Loucy (cell line): ENCODE measurements around the gene PIK3R5.

Experiments
- H2AFZ ChIP-seq: fragments of 200-600 bp; sonication (generic); 2 replicates; pipeline ENCODE4 v1.6.0; 2016; ENCODE audit warnings: antibody characterized with exemption, mild to moderate bottlenecking, low read length, moderate library complexity
- H3F3A ChIP-seq: fragments of 200-600 bp; 2 replicates; pipeline ENCODE4 v1.6.0; 2016; ENCODE audit warnings: antibody characterized with exemption, low read depth, mild to moderate bottlenecking
- H3K27me3 ChIP-seq: fragments of 200-600 bp; sonication (generic); 2 replicates; pipeline ENCODE4 v1.6.1; 2014; ENCODE audit warnings: low read length, mild to moderate bottlenecking; ENCODE audit not compliant: insufficient read depth, poor library complexity, severe bottlenecking
- H3K36me3 ChIP-seq: fragments of 200-600 bp; sonication (generic); 2 replicates; pipeline ENCODE4 v1.6.1; 2016; ENCODE audit warnings: low read length; ENCODE audit not compliant: insufficient read depth
- H3K4me1 ChIP-seq: fragments of 200-600 bp; sonication (generic); 2 replicates; pipeline ENCODE4 v1.5.1; 2014; ENCODE audit warnings: low read length, mild to moderate bottlenecking; ENCODE audit not compliant: insufficient read depth, poor library complexity, severe bottlenecking
- H3K4me2 ChIP-seq: fragments of 200-600 bp; sonication (generic); 2 replicates; pipeline ENCODE4 v1.6.0; 2014; ENCODE audit warnings: antibody characterized with exemption, low read length, low read depth, mild to moderate bottlenecking; ENCODE audit not compliant: poor library complexity, severe bottlenecking
- H3K4me3 ChIP-seq: fragments of 200-600 bp; sonication (generic); 2 replicates; pipeline ENCODE4 v1.5.1; 2014; ENCODE audit warnings: low read length, mild to moderate bottlenecking, mixed read lengths; ENCODE audit not compliant: poor library complexity, severe bottlenecking
- H3K79me2 ChIP-seq: fragments of 200-600 bp; sonication (generic); 2 replicates; pipeline ENCODE4 v1.6.1; 2014; ENCODE audit warnings: low read length; ENCODE audit not compliant: insufficient read depth
- H3K9ac ChIP-seq: fragments of 200-600 bp; sonication (generic); 2 replicates; pipeline ENCODE4 v1.6.0; 2014; ENCODE audit warnings: mild to moderate bottlenecking, low read depth, low read length, moderate library complexity; ENCODE audit not compliant: poor library complexity, severe bottlenecking
- H3K9me2 ChIP-seq: fragments of 200-600 bp; sonication (generic); replicated peaks from 2 replicates; pipeline ENCODE4 v1.6.1; 2016; ENCODE audit warnings: low read depth, low read length, mixed read lengths
- H3K9me3 ChIP-seq: fragments of 200-600 bp; sonication (generic); 2 replicates; pipeline ENCODE4 v1.6.1; 2014; ENCODE audit warnings: mild to moderate bottlenecking, antibody characterized with exemption, low read length, low read depth; ENCODE audit not compliant: insufficient read depth
- H4K20me1 ChIP-seq: fragments of 200-600 bp; sonication (generic); 2 replicates; pipeline ENCODE4 v1.6.0; 2014; ENCODE audit warnings: antibody characterized with exemption, low read length, mild to moderate bottlenecking; ENCODE audit not compliant: insufficient read depth, poor library complexity, severe bottlenecking
- EZH2phosphoT487 ChIP-seq: fragments of 200-600 bp; IDR thresholded peaks from 2 replicates; pipeline ENCODE4 v1.6.1; 2018; ENCODE audit warnings: antibody characterized with exemption, mild to moderate bottlenecking, moderate library complexity, borderline replicate concordance
- TF ChIP-seq, protein P1 (sequence below): fragments of 200-600 bp; sonication (generic); conservative IDR thresholded peaks from 2 replicates; pipeline ENCODE4 v1.5.1; 2014; ENCODE audit warnings: mild to moderate bottlenecking, antibody characterized with exemption, low read length

Gene PIK3R5

DNA sequence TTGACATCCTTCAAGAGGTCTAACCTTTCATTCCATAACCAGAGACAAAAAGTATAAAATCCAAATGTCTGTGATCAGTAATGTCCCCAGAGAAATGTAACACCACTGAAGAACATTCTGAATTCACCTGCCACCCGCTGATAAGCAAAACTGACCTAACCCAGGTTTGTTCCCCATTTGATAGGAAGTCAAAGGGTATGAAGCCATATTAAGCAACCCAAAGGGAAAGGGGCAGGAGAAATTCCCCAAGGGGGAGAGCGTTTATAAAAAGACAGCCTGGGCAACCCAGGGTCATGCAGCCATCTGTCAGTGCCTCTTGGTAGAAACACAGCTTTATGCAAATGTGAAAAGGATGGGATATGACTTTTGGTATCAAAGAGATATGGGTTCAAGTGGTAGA lies 67.4 kb downstream of the PIK3R5 start:
- TF ChIP-seq, protein P1, sequence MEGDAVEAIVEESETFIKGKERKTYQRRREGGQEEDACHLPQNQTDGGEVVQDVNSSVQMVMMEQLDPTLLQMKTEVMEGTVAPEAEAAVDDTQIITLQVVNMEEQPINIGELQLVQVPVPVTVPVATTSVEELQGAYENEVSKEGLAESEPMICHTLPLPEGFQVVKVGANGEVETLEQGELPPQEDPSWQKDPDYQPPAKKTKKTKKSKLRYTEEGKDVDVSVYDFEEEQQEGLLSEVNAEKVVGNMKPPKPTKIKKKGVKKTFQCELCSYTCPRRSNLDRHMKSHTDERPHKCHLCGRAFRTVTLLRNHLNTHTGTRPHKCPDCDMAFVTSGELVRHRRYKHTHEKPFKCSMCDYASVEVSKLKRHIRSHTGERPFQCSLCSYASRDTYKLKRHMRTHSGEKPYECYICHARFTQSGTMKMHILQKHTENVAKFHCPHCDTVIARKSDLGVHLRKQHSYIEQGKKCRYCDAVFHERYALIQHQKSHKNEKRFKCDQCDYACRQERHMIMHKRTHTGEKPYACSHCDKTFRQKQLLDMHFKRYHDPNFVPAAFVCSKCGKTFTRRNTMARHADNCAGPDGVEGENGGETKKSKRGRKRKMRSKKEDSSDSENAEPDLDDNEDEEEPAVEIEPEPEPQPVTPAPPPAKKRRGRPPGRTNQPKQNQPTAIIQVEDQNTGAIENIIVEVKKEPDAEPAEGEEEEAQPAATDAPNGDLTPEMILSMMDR = no peak
- no peak for TF ChIP-seq EZH2phosphoT487
- Histone ChIP-seq H3F3A (no peaks in the 10 kb centered on the region), H3K36me3 (no peaks in the 10 kb centered on the region; the same call in 1 of the 2 replicates), H3K9ac (peak overlapping the region; percentile 35), H3K4me3 (peak overlapping the region; percentile 55), H3K79me2 (no peaks in the 10 kb centered on the region), H3K27me3 (no peaks in the 10 kb centered on the region), H4K20me1 (no peaks in the 10 kb centered on the region), H2AFZ (no peak overlapping the region), H3K4me2 (peak overlapping the region; percentile 84), H3K9me2 (no peaks in the 10 kb centered on the region), H3K4me1 (peaks cover 63% of the 10 kb centered on the region), H3K9me3 (no peaks in the 10 kb centered on the region)

DNA sequence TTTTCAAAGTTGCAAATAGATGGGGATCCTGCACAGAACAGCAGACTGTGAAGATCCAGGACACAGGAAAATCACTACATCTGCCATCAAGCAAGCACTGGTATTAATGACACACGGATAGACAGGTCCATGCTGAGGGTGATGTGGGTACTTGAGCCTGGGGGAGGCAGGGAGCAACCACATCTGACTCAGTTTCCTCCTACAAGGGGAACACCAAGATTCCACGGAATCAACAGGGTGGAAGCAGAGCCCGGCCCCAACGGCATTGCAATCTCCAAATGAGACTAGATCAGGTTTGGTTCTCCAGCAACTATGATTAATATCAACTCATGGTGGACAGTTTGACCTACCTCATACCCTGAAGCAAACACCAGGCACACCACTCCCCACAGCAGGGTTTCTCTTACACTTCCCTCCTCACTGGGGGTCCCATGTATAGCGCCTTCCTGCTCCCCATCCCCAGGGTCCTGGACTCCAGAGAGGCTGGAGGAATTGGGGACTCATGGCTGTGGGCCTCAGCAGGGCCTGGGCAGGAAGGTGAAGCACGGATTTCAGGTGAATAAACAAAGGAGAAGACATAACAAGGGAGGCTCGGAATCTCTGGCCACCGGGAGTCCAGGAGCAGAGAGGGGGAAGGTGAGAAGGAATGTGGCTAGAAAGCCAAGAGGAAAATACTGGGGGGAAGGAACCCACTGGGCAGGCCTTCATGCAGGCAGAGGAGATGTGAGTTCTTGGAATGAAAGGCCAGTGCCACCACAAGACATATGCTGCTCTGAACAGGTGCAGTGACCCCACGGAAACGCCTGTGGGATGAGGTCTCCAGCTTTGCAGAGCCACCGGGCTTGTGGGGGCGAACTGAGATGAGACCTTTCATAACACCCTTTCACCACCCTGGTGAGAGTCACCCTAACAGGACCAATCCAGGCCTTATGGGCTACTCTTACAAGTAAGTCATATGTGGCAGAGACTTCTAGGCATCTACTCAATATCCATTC lies 68.6 kb downstream of the PIK3R5 start:
- H3K4me3 ChIP-seq = no peak overlapping the region
- no peaks in the 10 kb centered on the region for H3F3A ChIP-seq
- no peaks in the 10 kb centered on the region for H4K20me1 ChIP-seq
- H3K36me3 ChIP-seq = no peaks in the 10 kb centered on the region; the same call in 1 of the 2 replicates
- H3K79me2 ChIP-seq = no peaks in the 10 kb centered on the region
- H3K9me2 ChIP-seq = no peaks in the 10 kb centered on the region
- H3K9ac ChIP-seq = no peak overlapping the region
- no peaks in the 10 kb centered on the region for H3K27me3 ChIP-seq
- H3K4me2 ChIP-seq = no peak overlapping the region
- peaks cover 63% of the 10 kb centered on the region for H3K4me1 ChIP-seq
- H2AFZ ChIP-seq = no peak overlapping the region
- no peak for TF ChIP-seq EZH2phosphoT487
- TF ChIP-seq, protein P1 = no peak
- no peaks in the 10 kb centered on the region for H3K9me3 ChIP-seq

DNA sequence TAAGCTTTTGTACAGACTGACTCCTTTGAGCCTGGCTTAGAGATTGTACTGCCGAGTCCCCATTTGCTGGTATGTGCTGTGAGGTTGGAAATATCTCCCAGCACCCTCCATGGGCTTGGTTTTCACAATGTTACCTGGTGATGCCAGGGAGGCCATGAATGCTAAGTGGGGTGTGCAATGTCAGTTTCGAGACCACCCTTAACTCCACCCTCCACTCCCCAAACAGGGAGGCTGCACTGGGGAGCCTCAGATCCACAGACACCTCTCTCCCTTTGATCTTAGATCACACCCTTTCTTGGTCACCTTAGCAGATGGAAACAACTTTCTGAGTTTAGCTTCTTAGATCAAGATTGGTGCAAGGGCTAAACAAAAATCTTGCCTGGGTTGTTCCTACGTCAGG lies 69.4 kb downstream of the PIK3R5 start:
- H2AFZ ChIP-seq = no peak overlapping the region
- no peaks in the 10 kb centered on the region for H3F3A ChIP-seq
- no peaks in the 10 kb centered on the region for H4K20me1 ChIP-seq
- no peak overlapping the region for H3K9ac ChIP-seq
- TF ChIP-seq, protein P1 = no peak
- no peak for TF ChIP-seq EZH2phosphoT487
- no peaks in the 10 kb centered on the region for H3K9me3 ChIP-seq
- no peaks in the 10 kb centered on the region for H3K9me2 ChIP-seq
- peaks cover 57% of the 10 kb centered on the region for H3K4me1 ChIP-seq
- H3K4me2 ChIP-seq = no peak overlapping the region
- no peaks in the 10 kb centered on the region for H3K27me3 ChIP-seq
- H3K4me3 ChIP-seq = no peak overlapping the region
- no peaks in the 10 kb centered on the region; the same call in 1 of the 2 replicates for H3K36me3 ChIP-seq
- H3K79me2 ChIP-seq = no peaks in the 10 kb centered on the region
